Measurements from ENCODE around the gene PBX1. TPM values are rescaled to one million over a fixed set of nuclear protein-coding genes. Genes with fewer than 3 reads are reported as not detected.

The PBX1 gene
- total and polyA plus RNA-seq, 10 of the 15 experiments (the other 5 are each of a cell fraction or from before 2014, with no cell fraction given) = 0.05 to 0.28 (median 0.11) TPM; not detected in 5

- in situ Hi-C loops (cut with MboI) = no loop called here
- POLR2A ChIA-PET = no interaction called here
Measured at GRCh38 chr1:164598719-164599118, 39.7 kb downstream of the PBX1 start.

GRCh38 chr1:164599272-164599671 is 40.3 kb downstream of the PBX1 start:
- H3K79me2 ChIP-seq (ENCODE audit: control insufficient read depth, insufficient read depth, low read length) = no peaks in the 10 kb centered on the region
- no peak for TF ChIP-seq NRF1 (conservative IDR thresholded peaks at IDR 0.05; ENCODE audit: low read depth, low read length)
- TF ChIP-seq ZBED1 (IDR thresholded peaks at IDR 0.05; ENCODE audit: borderline replicate concordance) = no peak
- no peak for TF ChIP-seq MEF2B (IDR thresholded peaks at IDR 0.05; ENCODE audit: partially characterized antibody, poor library complexity, severe bottlenecking)
- TF ChIP-seq LARP7 (IDR thresholded peaks at IDR 0.05) = no peak
- TF ChIP-seq HDAC6 (IDR thresholded peaks at IDR 0.05; ENCODE audit: unreplicated experiment) = no peak
- BruUV-seq (replicated peaks) = no TSS peak
- H3K9me3 ChIP-seq (replicated peaks; ENCODE audit: control insufficient read depth, insufficient read depth, low read length) = no peaks in the 10 kb centered on the region
- POLR2A ChIA-PET = no interaction called here
- H3K4me3 ChIP-seq = no peak overlapping the region
- H3K27ac ChIP-seq (ENCODE audit: control insufficient read depth, insufficient read depth) = no peak overlapping the region
- RAD21 ChIA-PET (ENCODE audit: unreplicated experiment) = no interaction called here
- H4K20me1 ChIP-seq (ENCODE audit: control insufficient read depth, insufficient read depth) = no peaks in the 10 kb centered on the region
- SMC1A ChIA-PET (ENCODE audit: uncharacterized antibody, unreplicated experiment) = no interaction called here
- in situ Hi-C loops (cut with MboI) (no loop called here), intact Hi-C loops (cut with micrococcal nuclease; ENCODE audit: unreplicated experiment) (no loop called here)
- H3K4me1 ChIP-seq (ENCODE audit: control insufficient read depth, insufficient read depth, low read length) = no peaks in the 10 kb centered on the region
- no peak overlapping the region for H3K4me2 ChIP-seq (ENCODE audit: control insufficient read depth, insufficient read depth)
- FAIRE-seq (no peak), ATAC-seq (no peak), DNase-seq (ENCODE audit: low read depth, low spot score) (no peak)
- WGBS (ENCODE audit: insufficient coverage, insufficient replicate concordance, low lambda C conversion rate, missing lambda C conversion rate) = 19% methylated on average over 5 of the region's 5 CpGs
- CTCF ChIA-PET = no interaction called here
- H2AFZ ChIP-seq (ENCODE audit: control insufficient read depth, low read depth, low read length) = no peak overlapping the region
- H3K27me3 ChIP-seq (replicated peaks in 1 of 2; ENCODE audit: control insufficient read depth in 2 of 2, insufficient read depth in 2 of 2, low read length in 1 of 2) = no peaks in the 10 kb centered on the region; a peak in 1 of 4 replicates
- H3K36me3 ChIP-seq (ENCODE audit: control insufficient read depth in 2 of 2, insufficient read depth in 2 of 2, low read length in 1 of 2) = no peaks in the 10 kb centered on the region
- no peak overlapping the region for H3K9ac ChIP-seq (ENCODE audit: control insufficient read depth, insufficient read depth, low read length)

More at GRCh38 chr1:164598719-164599118, 39.7 kb downstream of the PBX1 start:
- WGBS (ENCODE audit: insufficient coverage, insufficient replicate concordance, low lambda C conversion rate, missing lambda C conversion rate) = under 1% methylated on average over 6 of the region's 6 CpGs
- BruUV-seq (replicated peaks) = no TSS peak
- H3K9ac ChIP-seq (ENCODE audit: control insufficient read depth, insufficient read depth, low read length) = no peak overlapping the region
- intact Hi-C loops (cut with micrococcal nuclease; ENCODE audit: unreplicated experiment) = no loop called here
- no peaks in the 10 kb centered on the region; a peak in 1 of 4 replicates for H3K27me3 ChIP-seq (replicated peaks in 1 of 2; ENCODE audit: control insufficient read depth in 2 of 2, insufficient read depth in 2 of 2, low read length in 1 of 2)
- TF ChIP-seq STAT1 (conservative IDR thresholded peaks at IDR 0.05) (no peak), BRCA1 (IDR thresholded peaks at IDR 0.05; ENCODE audit: low read depth, low read length) (no peak), POU2F2 (IDR thresholded peaks at IDR 0.05; ENCODE audit: borderline replicate concordance, low read depth, low read length) (no peak), CHD2 (IDR thresholded peaks at IDR 0.05; ENCODE audit: borderline replicate concordance, low read depth, low read length) (no peak)
- no peak overlapping the region for H3K4me3 ChIP-seq
- ChIA-PET RAD21 (ENCODE audit: unreplicated experiment) (no interaction called here), SMC1A (ENCODE audit: uncharacterized antibody, unreplicated experiment) (no interaction called here), CTCF (no interaction called here)
- H3K27ac ChIP-seq (ENCODE audit: control insufficient read depth, insufficient read depth) = no peak overlapping the region
- DNase-seq (ENCODE audit: low read depth, low spot score) (no peak), ATAC-seq (no peak), FAIRE-seq (no peak)
- H4K20me1 ChIP-seq (ENCODE audit: control insufficient read depth, insufficient read depth) = no peaks in the 10 kb centered on the region
- H3K4me2 ChIP-seq (ENCODE audit: control insufficient read depth, insufficient read depth) = no peak overlapping the region
- no peaks in the 10 kb centered on the region for H3K79me2 ChIP-seq (ENCODE audit: control insufficient read depth, insufficient read depth, low read length)
- no peaks in the 10 kb centered on the region for H3K36me3 ChIP-seq (ENCODE audit: control insufficient read depth in 2 of 2, insufficient read depth in 2 of 2, low read length in 1 of 2)
- H2AFZ ChIP-seq (ENCODE audit: control insufficient read depth, low read depth, low read length) = no peak overlapping the region
- no peaks in the 10 kb centered on the region for H3K4me1 ChIP-seq (ENCODE audit: control insufficient read depth, insufficient read depth, low read length)
- H3K9me3 ChIP-seq (replicated peaks; ENCODE audit: control insufficient read depth, insufficient read depth, low read length) = no peaks in the 10 kb centered on the region
